Activated CD8-positive, alpha-beta memory T cell treated with anti-CD3 and anti-CD28 coated beads, Interleukin-2, amount 50 U/mL, for 4 hours (primary cell): Measurements from ENCODE around the gene FHOD3.
"Not testable (repeated sequence)": the region's sequence is repeated elsewhere in the genome, so short reads cannot be mapped to it uniquely, and the experiment has no call there.

ENCODE experiments used
- DNase-seq: peaks from one replicate; pipeline ENCODE4 v3.0.0-alpha.2; 2020

The FHOD3 gene

DNA sequence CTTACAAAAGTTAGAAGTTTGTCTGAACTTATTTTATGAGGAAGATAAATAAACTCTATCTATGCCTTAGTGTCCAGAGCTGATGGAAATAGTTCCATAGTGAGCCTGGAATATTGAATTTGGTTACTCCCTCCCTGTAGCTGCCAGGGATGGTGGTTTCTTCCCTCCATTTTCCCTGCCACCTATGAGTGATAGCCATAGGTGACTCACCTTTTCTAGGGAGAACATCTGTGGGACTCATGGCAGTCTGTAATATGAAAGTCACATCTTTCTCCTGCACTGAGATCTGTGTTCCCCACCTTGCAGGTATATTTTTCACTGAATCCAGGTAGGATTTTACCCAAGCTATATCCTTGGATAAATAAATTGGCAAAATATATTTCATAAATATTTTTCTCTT lies 382.5 kb downstream of the FHOD3 start:
- DNase-seq, result no peak

GRCh38 chr18:36685580-36685979 lies 388.1 kb downstream of the FHOD3 start:
- DNase-seq, result no peak

- peak; percentile 19 for DNase-seq
These were observed 390.8 kb downstream of the FHOD3 start for GRCh38 chr18:36688020-36688965.

DNA sequence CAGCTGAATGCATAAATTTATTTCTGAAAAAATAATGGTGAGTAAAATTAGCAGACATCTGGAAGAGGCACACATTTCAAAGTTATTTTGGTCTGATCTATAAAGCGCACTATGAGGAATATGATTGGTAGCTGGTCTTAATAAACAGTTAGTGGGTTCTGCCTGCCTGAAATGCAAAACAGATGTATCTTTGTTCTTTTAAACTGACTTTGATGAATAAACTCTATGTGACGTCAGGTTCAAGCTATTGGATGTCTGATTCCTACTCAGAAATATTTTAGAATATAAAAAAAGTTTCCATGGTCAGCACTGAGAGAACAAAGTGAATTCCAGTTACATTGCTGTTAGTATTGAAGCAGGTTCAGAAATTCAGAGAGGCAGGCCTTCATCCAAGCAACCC lies 394.9 kb downstream of the FHOD3 start:
- no peak for DNase-seq

GRCh38 chr18:36692921-36693332 lies 395.4 kb downstream of the FHOD3 start:
- DNase-seq, result no peak

DNA sequence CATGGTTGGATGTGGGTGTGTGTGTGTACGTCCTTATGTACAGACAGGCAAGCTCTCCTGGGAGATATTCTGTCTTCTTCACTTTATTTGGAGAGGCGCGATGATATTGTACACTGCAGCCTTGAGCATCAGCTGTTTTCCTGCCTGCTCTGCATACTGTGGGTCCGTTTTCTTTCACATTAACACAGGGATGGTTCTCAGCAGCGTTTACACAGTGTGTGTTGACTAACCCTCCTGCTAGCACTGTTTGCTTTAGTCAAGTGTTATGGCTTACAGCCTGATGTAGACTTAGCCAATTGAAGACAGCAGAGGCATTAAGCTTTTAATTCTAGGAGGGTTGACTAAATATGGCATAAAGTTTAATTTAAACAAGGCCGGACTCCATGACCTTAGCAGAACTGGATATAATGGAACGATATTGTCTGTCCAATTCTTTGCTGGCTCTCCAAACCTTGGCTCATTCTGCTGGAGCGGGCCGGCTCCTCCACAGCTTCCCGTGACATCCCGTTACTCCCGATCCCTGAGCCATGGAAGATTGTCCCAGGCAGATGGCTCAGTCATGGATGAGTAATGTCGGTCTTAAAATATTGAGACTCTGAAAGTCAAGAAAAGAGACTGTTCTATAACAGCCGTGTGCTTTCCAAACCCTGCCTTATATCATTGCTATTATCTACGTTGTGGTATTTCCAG lies 396.6 kb downstream of the FHOD3 start:
- no peak for DNase-seq

DNA sequence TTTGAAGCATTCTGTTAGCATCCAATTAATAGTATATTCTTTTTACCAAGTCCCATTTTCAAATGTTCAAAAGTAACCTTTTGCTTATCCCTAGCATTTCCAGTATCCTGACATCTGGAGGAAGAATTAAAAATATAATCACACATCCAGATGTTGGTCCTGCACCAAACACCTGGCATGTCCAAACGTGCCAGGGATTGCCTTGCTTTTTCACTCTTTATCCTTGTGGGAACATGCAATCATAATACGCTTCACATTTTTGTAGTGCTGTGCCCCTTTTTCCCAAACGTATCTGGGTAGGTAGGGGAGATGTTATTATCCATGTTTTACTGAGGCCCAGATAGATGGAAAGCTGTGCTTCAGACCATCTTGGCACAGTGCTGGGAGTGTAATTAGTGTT lies 398.3 kb downstream of the FHOD3 start:
- no peak for DNase-seq

- no peak for DNase-seq
These were observed 400.4 kb downstream of the FHOD3 start for GRCh38 chr18:36697905-36698304.

DNA sequence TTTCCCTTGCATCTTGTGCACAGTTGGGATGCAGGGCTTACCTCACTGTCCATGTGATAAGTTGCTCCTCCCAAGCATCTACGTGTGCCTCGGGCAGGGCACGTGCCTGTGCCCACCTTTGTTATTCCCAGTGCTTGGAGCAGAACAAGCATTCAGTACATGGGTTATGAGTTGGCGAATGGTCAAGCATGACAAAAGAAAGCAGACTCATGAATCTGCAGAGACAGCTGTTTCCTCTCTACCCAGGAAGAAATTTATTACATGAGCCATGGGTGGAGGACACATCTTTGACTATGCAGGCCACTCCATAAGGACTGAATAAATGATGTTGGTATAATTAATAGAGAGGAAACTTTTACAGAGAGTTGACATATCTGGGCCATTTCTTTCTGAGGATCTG lies 403.4 kb downstream of the FHOD3 start:
- DNase-seq, result no peak

GRCh38 chr18:36702401-36703013 lies 405.0 kb downstream of the FHOD3 start:
- DNase-seq, result no peak

- no peak for DNase-seq
These were observed 406.6 kb downstream of the FHOD3 start for GRCh38 chr18:36704156-36704555.

DNA sequence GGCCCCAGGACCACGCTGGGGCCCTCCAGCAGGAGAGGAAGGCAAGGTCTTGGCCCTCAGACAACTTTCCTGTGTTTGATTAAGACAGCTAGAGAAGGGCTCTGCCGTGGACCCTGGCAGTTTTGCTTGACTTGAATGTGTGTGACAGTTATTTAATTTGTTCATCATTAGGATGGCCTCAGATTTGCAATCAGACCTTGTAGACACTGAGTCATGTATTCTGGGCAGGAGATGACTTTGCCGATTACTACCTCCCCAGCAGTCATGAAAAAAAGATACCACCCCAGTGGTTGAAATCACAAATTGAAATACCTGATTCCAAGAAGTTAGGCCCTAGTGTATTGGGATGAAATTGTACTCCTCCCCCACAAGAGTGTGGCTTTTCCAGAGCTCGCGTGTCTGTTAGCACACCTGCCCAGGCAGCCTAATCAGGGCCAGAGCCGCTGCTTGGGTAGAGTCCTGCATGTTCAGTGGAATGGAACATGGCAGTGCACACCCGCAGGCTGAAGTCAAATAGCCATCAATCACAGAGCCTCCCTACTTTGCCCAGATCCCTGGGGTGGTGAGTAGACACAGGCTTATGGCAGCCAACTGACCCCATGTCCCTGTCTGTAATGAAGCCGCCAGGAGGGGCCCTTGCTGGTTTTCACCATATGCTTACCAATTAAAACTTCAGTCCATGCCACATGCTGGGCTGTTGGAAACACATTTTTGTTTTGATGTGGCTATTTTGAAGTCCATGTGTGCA lies 408.8 kb downstream of the FHOD3 start:
- no peak for DNase-seq

GRCh38 chr18:36708366-36708765 lies 410.9 kb downstream of the FHOD3 start:
- no peak for DNase-seq

DNA sequence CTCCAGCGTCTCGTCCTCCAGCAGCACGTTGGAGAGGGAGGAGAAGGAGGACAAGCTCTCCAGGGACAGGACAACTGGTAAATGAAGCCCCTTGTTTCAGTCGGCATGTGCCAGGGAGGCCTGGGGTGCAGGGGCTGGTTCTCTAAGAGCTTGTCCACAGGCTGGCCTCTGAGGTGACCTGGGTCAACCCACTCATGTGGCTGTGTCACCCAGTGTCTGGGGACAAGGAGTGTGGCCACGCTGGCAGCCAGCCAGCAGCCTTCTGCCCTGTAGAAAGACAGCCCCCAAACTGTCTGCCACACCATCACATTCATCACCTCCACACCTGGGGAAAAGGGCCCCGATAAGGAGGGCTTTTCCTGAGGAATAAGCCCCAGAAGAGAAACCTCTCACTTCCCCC lies 411.8 kb downstream of the FHOD3 start:
- no peak for DNase-seq

GRCh38 chr18:36711014-36711725 lies 413.7 kb downstream of the FHOD3 start:
- DNase-seq, result no peak

DNA sequence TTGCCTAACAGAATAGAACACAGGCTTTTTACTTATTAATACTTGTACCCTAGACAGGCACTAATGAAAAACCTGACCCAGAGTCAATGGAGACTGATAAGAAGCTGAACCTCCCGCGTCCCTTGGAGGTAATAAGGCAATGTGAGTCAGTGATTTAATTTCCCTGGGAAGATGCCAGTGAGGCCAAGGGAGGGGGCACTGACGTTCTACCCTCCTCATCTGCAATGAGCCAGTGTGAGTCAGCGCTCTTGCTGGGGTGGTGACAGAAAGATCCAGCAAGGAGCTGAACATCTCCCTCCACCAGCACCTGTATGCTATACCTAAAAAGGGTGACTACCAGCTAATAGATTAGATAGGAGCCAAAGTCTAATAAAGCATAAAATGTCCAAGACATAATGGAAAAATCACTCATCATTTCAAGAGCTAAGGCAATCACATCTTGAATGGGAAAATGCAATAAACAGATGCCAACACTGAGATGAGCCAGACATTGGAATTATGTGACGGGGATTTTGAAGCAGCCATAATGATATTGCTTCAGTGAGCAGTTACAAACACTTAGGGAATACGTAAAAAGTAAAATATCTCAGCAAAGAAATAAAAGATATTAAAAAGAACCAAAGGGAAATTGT lies 414.4 kb downstream of the FHOD3 start:
- no peak for DNase-seq

- no peak for DNase-seq
These were observed 417.0 kb downstream of the FHOD3 start for GRCh38 chr18:36714476-36714875.

GRCh38 chr18:36717422-36718110 lies 420.1 kb downstream of the FHOD3 start:
- no peak for DNase-seq

GRCh38 chr18:36718705-36719328 lies 421.3 kb downstream of the FHOD3 start:
- DNase-seq, result no peak

GRCh38 chr18:36719630-36720029 lies 422.1 kb downstream of the FHOD3 start:
- DNase-seq, result no peak

GRCh38 chr18:36721351-36721750 lies 423.8 kb downstream of the FHOD3 start:
- not testable (repeated sequence) for DNase-seq
